ENCODE results near the gene HCN2.
"Not testable (repeated sequence)": the region's sequence is repeated elsewhere in the genome, so short reads cannot be mapped to it uniquely, and the experiment has no call there.

HCN2 gene

GRCh38 chr19:601790-602189 lies 12.1 kb downstream of the HCN2 start:
- no peak for DNase-seq (ENCODE audit: low read depth)
- TF ChIP-seq CTCF (IDR thresholded peaks at IDR 0.05; ENCODE audit: low read depth, low read length, missing control alignments) = no peak
- no peak overlapping the region for H3K4me3 ChIP-seq (ENCODE audit: low read depth, low read length)

- DNase-seq (ENCODE audit: low read depth) = no peak
- TF ChIP-seq CTCF (IDR thresholded peaks at IDR 0.05; ENCODE audit: low read depth, low read length, missing control alignments) = no peak
- no peak overlapping the region for H3K4me3 ChIP-seq (ENCODE audit: low read depth, low read length)
Measured at GRCh38 chr19:602391-603301, 13.0 kb downstream of the HCN2 start.

- not testable (repeated sequence) for DNase-seq (ENCODE audit: low read depth); H3K4me3 ChIP-seq (ENCODE audit: low read depth, low read length)
Measured at GRCh38 chr19:603302-603639, 13.6 kb downstream of the HCN2 start.

GRCh38 chr19:603779-604178 lies 14.1 kb downstream of the HCN2 start:
- not testable (repeated sequence) for H3K4me3 ChIP-seq (ENCODE audit: low read depth, low read length); DNase-seq (ENCODE audit: low read depth)

- DNase-seq (ENCODE audit: low read depth) = no peak
- H3K4me3 ChIP-seq (ENCODE audit: low read depth, low read length) = no peak overlapping the region
- no peak for TF ChIP-seq CTCF (IDR thresholded peaks at IDR 0.05; ENCODE audit: low read depth, low read length, missing control alignments)
Measured at GRCh38 chr19:604355-604754, 14.7 kb downstream of the HCN2 start.

GRCh38 chr19:605061-605971 lies 15.6 kb downstream of the HCN2 start:
- not testable (repeated sequence) for H3K4me3 ChIP-seq (ENCODE audit: low read depth, low read length); DNase-seq (ENCODE audit: low read depth)

- H3K4me3 ChIP-seq (ENCODE audit: low read depth, low read length) = no peak overlapping the region
- no peak for DNase-seq (ENCODE audit: low read depth)
- TF ChIP-seq CTCF (IDR thresholded peaks at IDR 0.05; ENCODE audit: low read depth, low read length, missing control alignments) = no peak
Measured at GRCh38 chr19:607301-608154, 17.8 kb downstream of the HCN2 start.

All from GM12864 (cell line).